Activated CD8-positive, alpha-beta memory T cell treated with anti-CD3 and anti-CD28 coated beads for 36 hours (primary cell): ENCODE data around the gene CD151. TPM values are rescaled to one million over a fixed set of nuclear protein-coding genes. Genes with fewer than 3 reads are reported as not detected.

ENCODE experiments used
- CTCF ChIA-PET: fragments of 350-600 bp; sonication (Branson Sonifier 250); formaldehyde crosslinking; loops from one replicate; lab custom pipeline; 2021; ENCODE audit warnings: antibody characterized with exemption; lab: Charles Lee
- POLR2A ChIA-PET: fragments of 350-600 bp; sonication (Branson Sonifier 250); formaldehyde crosslinking; loops from one replicate; lab custom pipeline; 2021; ENCODE audit warnings: antibody characterized with exemption; lab: Charles Lee
- total RNA-seq, 2 experiments: library from RNA; stranded (reverse); gene quantifications; one replicate each; pipeline ENCODE4 v1.2.3, GENCODE V29; 2021

The CD151 gene
- total RNA-seq, 2 experiments from 2014 or later: 70.2 to 72.8 TPM

- ChIA-PET POLR2A (interaction anchor here (1.1 to 1.4 kb wide), 2 partner anchors 66 to 466 kb away, joined by 3 to 8 read pairs; partner anchors contain the start of genes CHID1 and TOLLIP), CTCF (interaction anchor here (0.8 to 1.7 kb wide), 4 partner anchors 13 to 211 kb away, joined by 3 to 6 read pairs (median 4); no protein-coding TSS in a partner anchor)
Observed at GRCh38 chr11:843818-844692, 11.3 kb downstream of the CD151 start.

- POLR2A ChIA-PET: no interaction called here
- CTCF ChIA-PET: no interaction called here
Observed at GRCh38 chr11:844693-845644, 12.2 kb downstream of the CD151 start.

- ChIA-PET POLR2A (no interaction called here), CTCF (interaction anchor here (1.0 kb wide), 2 partner anchors 12 to 206 kb away, joined by 3 read pairs; no protein-coding TSS in a partner anchor)
Observed at GRCh38 chr11:845872-846495, 13.2 kb downstream of the CD151 start.

- CTCF ChIA-PET: interaction anchor here (0.5 to 3.0 kb wide), 5 partner anchors 13 to 205 kb away, joined by 3 to 25 read pairs (median 3); no protein-coding TSS in a partner anchor
- POLR2A ChIA-PET: no interaction called here
Observed at GRCh38 chr11:846496-847098, 13.8 kb downstream of the CD151 start.

GRCh38 chr11:847876-848275 is 15.1 kb downstream of the CD151 start:
- POLR2A ChIA-PET: interaction anchor here (0.7 kb wide), 1 partner anchor 11 kb away, joined by 3 read pairs; no protein-coding TSS in a partner anchor

GRCh38 chr11:848380-848931 is 15.7 kb downstream of the CD151 start:
- POLR2A ChIA-PET: interaction anchor here (0.7 kb wide), 1 partner anchor 11 kb away, joined by 3 read pairs; no protein-coding TSS in a partner anchor

More at GRCh38 chr11:847876-848275, 15.1 kb downstream of the CD151 start:
- CTCF ChIA-PET: interaction anchor here (0.8 to 3.0 kb wide), 16 partner anchors 8 to 207 kb away, joined by 3 to 25 read pairs (median 3); no protein-coding TSS in a partner anchor

GRCh38 chr11:849104-849824 is 16.5 kb downstream of the CD151 start:
- ChIA-PET CTCF (interaction anchor here (0.9 to 3.0 kb wide), 9 partner anchors 12 to 205 kb away, joined by 3 to 25 read pairs (median 5); no protein-coding TSS in a partner anchor), POLR2A (no interaction called here)

More at GRCh38 chr11:848380-848931, 15.7 kb downstream of the CD151 start:
- CTCF ChIA-PET: interaction anchor here (0.9 to 3.0 kb wide), 16 partner anchors 9 to 206 kb away, joined by 3 to 25 read pairs (median 4); no protein-coding TSS in a partner anchor

- CTCF ChIA-PET: interaction anchor here (3.0 kb wide), 1 partner anchor 200 kb away, joined by 25 read pairs; no protein-coding TSS in a partner anchor
- POLR2A ChIA-PET: no interaction called here
Observed at GRCh38 chr11:849951-850774, 17.4 kb downstream of the CD151 start.

GRCh38 chr11:850775-851763 is 18.3 kb downstream of the CD151 start:
- POLR2A ChIA-PET: no interaction called here
- CTCF ChIA-PET: interaction anchor here (0.6 kb wide), 1 partner anchor 36 kb away, joined by 3 read pairs; no protein-coding TSS in a partner anchor

- POLR2A ChIA-PET: no interaction called here
- CTCF ChIA-PET: no interaction called here
Observed at GRCh38 chr11:852762-853161, 20.0 kb downstream of the CD151 start.

- ChIA-PET CTCF (no interaction called here), POLR2A (no interaction called here)
Observed at GRCh38 chr11:853682-854448, 21.1 kb downstream of the CD151 start.

GRCh38 chr11:854601-855329 is 22.0 kb downstream of the CD151 start:
- CTCF ChIA-PET: no interaction called here

GRCh38 chr11:855330-855674 is 22.6 kb downstream of the CD151 start:
- ChIA-PET POLR2A (no interaction called here), CTCF (no interaction called here)

More at GRCh38 chr11:854601-855329, 22.0 kb downstream of the CD151 start:
- POLR2A ChIA-PET: no interaction called here

- CTCF ChIA-PET: no interaction called here
- POLR2A ChIA-PET: no interaction called here
Observed at GRCh38 chr11:855796-856195, 23.0 kb downstream of the CD151 start.
